GM18951 (cell line): ENCODE results near the gene PRELID3B.

ENCODE experiments used
- POLR2A ChIP-seq: IDR thresholded peaks from 4 replicates; pipeline ENCODE4 v1.6.1; 2011; ENCODE audit warnings: mild to moderate bottlenecking; ENCODE audit not compliant: insufficient read length, insufficient read depth; ENCODE audit errors: extremely low read depth
- in situ Hi-C: fragments of 300-500 bp; cut with MboI; formaldehyde crosslinking; loops from one replicate; pipeline ENCODE4 v1.12.0; 2022; ENCODE audit warnings: low sequenced_read_pairs, mixed read lengths, inconsistent platforms; ENCODE audit not compliant: unreplicated experiment

The PRELID3B gene

DNA sequence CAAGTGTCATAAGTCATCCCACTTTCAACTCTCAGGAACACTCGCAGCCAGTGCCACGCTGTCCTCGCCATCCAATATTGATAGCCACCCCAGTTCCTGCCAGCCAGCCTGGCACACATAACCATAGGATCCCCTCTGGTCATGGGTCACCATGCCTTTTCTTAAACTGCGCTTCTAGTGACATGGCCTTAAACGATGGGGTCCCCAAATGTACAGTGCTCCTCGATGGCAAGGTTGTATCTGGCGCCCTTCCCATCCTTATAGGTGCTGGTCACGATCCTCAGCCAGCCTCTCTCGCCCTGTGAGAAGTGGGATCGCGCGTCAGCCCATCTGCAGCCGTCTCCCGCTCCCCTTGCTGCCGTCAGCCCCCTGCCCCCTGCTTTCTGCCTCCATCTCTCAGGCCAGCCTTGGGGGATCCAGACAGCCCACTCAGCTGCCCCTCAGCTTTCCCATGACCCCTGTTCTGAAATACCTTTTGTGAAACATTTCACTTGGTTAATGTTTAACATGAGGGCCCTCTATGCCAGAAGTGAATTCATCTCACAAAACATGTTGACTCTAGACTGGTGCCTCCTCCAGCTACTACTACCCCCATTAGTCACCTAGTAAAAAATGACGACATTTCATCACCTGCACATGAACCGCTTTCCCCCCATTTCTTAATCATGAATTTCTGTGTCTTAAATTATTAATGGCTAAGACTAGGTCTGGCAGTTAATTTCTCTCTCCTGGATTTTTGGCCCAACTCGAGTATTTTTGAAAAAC is 46.9 kb downstream of the PRELID3B start:
- TF ChIP-seq POLR2A = peak; percentile 21
- in situ Hi-C loops = no loop called here

DNA sequence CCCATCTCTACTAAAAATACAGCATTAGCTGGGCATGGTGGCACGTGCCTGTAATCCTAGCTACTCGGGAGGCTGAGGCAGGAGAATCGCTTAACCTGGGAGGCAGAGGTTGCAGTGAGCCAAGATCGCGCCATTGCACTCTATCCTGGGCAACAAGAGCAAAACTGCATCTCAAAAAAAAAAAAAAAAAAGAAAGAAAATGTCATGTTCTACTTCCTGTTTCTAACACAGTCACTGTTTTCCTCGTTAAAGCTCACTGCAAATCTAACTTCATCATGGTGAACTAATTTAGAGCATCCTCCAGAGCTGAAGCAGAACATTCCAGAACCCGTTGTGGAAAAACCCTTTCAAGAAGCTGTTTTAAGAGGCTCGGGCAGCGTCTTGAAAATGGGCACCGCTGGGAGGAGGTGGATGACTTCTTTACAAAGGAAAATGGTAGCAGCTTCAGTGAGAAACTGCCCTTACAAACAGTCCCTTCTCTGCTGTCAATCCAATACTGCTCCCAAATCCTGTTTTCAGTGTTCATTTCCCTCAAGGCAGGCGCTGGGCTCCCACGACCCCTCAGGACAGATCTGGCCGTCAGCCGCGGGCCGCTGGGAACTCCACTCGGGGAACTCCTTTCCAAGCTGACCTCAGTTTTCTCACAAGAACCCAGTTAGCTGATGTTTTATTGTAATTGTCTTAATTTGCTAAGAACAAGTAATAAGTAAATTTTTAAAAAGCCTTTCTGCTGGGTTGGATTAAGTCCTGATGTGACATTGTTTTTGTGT is 48.0 kb downstream of the PRELID3B start:
- in situ Hi-C loops = no loop called here
- no peak for TF ChIP-seq POLR2A

- in situ Hi-C loops = no loop called here
These were observed 49.0 kb downstream of the PRELID3B start for GRCh38 chr20:58993332-58994248.

GRCh38 chr20:58992911-58993310 is 49.7 kb downstream of the PRELID3B start:
- in situ Hi-C loops = no loop called here

More at GRCh38 chr20:58993332-58994248, 49.0 kb downstream of the PRELID3B start:
- TF ChIP-seq POLR2A = peak; percentile 27

GRCh38 chr20:58991715-58992114 is 50.9 kb downstream of the PRELID3B start:
- in situ Hi-C loops = no loop called here
- TF ChIP-seq POLR2A = no peak

More at GRCh38 chr20:58992911-58993310, 49.7 kb downstream of the PRELID3B start:
- TF ChIP-seq POLR2A = no peak

DNA sequence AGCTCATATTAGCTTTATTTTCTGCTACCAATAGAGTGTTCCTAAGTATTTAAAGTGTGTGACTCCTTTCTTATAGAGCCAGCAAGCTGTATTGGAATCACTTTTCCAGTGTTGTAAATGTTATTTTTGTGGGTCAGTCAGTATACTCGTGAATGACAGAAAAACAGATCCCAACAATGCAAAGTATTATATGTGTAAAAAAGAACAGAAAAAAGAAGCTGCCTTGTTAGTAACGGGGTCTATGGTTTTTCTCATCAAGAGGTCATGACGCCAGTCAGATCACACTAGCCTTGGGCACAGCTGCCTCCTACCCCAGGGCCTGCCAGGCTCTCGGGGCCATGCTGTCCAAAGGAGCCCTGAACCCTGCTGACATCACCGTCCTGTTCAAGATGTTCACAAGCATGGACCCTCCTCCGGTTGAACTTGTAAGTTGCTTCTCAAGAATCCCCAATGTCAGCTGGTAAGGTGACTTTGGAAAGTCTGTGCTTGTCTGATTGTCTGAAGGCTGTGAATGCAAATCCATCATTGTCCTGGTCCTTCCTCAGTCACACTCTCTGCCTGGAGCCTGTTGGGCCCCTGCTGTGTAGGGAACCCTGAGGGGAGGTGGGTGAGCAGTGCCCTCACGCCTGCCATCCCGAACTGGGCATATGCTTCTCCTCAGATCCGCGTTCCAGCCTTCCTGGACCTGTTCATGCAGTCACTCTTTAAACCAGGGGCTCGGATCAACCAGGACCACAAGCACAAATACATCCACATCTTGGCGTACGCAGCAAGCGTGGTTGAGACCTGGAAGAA is 51.7 kb downstream of the PRELID3B start:
- TF ChIP-seq POLR2A = peak; percentile 21
- in situ Hi-C loops = no loop called here

DNA sequence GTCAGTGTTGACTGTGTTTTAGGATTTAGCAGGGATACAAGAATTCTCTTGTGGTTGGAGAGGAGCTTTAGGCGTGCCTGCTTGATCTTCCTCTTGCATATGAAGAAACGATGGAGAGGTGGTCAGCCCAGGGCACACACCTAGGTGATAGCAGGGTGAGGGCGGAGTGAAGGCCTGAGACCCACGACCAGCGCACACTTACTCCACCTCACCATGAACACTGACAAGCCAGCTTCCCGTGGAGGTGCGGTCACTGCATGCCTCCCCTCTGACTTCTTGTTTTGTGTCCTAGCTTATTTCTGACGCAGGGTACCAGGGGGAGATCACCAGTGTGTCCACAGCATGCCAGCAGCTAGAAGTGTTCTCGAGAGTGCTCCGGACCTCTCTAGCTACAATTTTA is 53.4 kb downstream of the PRELID3B start:
- TF ChIP-seq POLR2A = no peak
- in situ Hi-C loops = loop anchor here (10.0 kb wide), 1 partner anchor 84 kb away; no protein-coding TSS in a partner anchor

GRCh38 chr20:58988565-58988882 is 54.1 kb downstream of the PRELID3B start:
- in situ Hi-C loops = loop anchor here (10.0 kb wide), 1 partner anchor 84 kb away; no protein-coding TSS in a partner anchor

DNA sequence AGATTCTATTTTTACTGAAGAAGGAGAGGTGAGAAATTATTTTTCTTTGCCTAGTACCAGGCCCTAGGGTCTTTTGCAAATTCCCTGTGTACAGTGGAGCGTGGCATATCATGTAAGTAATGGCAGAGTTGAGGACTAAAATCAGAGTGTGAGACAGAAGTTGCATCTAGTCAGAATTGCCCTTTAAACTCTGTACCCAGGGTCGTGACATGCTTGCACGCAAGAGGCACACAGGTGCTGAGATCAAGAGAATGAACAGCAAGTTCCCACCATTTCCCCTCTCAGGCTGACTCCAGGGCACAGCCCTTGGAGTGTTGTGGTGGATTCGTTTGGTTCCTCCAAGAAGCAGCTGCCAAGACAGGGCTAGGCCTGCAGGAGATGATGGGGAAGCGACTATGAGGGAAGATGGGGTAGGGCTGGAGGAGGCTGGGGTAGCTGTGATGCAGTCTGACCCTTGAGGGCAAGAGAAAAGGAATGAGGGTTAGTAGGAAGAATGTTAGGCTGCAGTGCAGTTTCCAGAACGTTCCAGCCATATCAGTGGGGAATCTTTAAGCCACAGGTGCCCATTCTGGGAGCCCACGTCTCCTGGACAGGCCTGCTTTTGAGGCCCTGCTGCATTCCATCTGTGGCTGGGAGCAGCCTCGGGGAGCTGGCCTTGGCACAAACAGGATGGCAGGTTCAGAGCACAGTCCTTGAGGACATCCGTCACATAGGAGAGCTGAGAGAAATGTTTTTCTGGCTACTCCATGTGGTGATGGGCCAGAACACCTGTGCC is 54.6 kb downstream of the PRELID3B start:
- no peak for TF ChIP-seq POLR2A
- in situ Hi-C loops = loop anchor here (10.0 kb wide), 1 partner anchor 83 kb away; no protein-coding TSS in a partner anchor

More at GRCh38 chr20:58988565-58988882, 54.1 kb downstream of the PRELID3B start:
- TF ChIP-seq POLR2A = no peak

- no peak for TF ChIP-seq POLR2A
- in situ Hi-C loops = loop anchor here (10.0 kb wide), 1 partner anchor 82 kb away; no protein-coding TSS in a partner anchor
These were observed 55.5 kb downstream of the PRELID3B start for GRCh38 chr20:58986968-58987517.
